Smooth muscle cell (in vitro differentiated cells): ENCODE data around the gene TFE3. TPM values are rescaled to one million over a fixed set of nuclear protein-coding genes. Genes with fewer than 3 reads are reported as not detected.

Source experiments
- DNase-seq: peaks from one replicate; lab custom pipeline; 2025; ENCODE audit not compliant: unreplicated experiment; lab: John Stamatoyannopoulos, UW
- H2AFZ ChIP-seq: fragments of 200-600 bp; sonication (generic); 2 replicates; pipeline ENCODE4 v1.6.0; 2016; ENCODE audit warnings: antibody characterized with exemption, low read depth, mild to moderate bottlenecking
- H3F3A ChIP-seq: fragments of 200-600 bp; sonication (generic); 2 replicates; pipeline ENCODE4 v1.6.0; 2017; ENCODE audit warnings: antibody characterized with exemption, low read depth
- H3K27ac ChIP-seq: fragments of 200-600 bp; sonication (generic); 2 replicates; pipeline ENCODE4 v1.5.1; 2016; ENCODE audit warnings: low read depth, mild to moderate bottlenecking
- H3K27me3 ChIP-seq: fragments of 200-600 bp; sonication (generic); 2 replicates; pipeline ENCODE4 v1.6.1; 2016; ENCODE audit warnings: low read depth, mild to moderate bottlenecking
- H3K36me3 ChIP-seq: fragments of 200-600 bp; sonication (generic); 2 replicates; pipeline ENCODE4 v1.5.1; 2016; ENCODE audit warnings: low read depth
- H3K4me1 ChIP-seq: fragments of 200-600 bp; sonication (generic); 2 replicates; pipeline ENCODE4 v1.5.1; 2016; ENCODE audit warnings: low read depth
- H3K4me2 ChIP-seq: fragments of 200-600 bp; sonication (generic); 2 replicates; pipeline ENCODE4 v1.6.0; 2016; ENCODE audit warnings: mild to moderate bottlenecking
- H3K4me3 ChIP-seq: fragments of 200-600 bp; sonication (generic); 2 replicates; pipeline ENCODE4 v1.5.1; 2016; ENCODE audit warnings: mild to moderate bottlenecking
- H3K79me2 ChIP-seq: fragments of 200-600 bp; sonication (generic); 2 replicates; pipeline ENCODE4 v1.6.0; 2016; ENCODE audit warnings: low read depth, mild to moderate bottlenecking
- H3K9ac ChIP-seq: fragments of 200-600 bp; sonication (generic); 2 replicates; pipeline ENCODE4 v1.6.0; 2016; ENCODE audit warnings: low read depth
- H3K9me3 ChIP-seq: fragments of 200-600 bp; sonication (generic); replicated peaks from 2 replicates; pipeline ENCODE4 v1.5.1; 2016; ENCODE audit warnings: low read depth
- H4K20me1 ChIP-seq: fragments of 200-600 bp; sonication (generic); 2 replicates; pipeline ENCODE4 v1.6.0; 2016; ENCODE audit warnings: low read depth
- WGBS: methylation state at CpG from one replicate; pipeline ENCODE4 v1.1.7; 2016; ENCODE audit warnings: low lambda C conversion rate; 5-methylcytosine and 5-hydroxymethylcytosine counted together
- polyA plus RNA-seq: library from polyadenylated mRNA; unstranded; fragments of >200 nt; fragmentation: Nextera tagmentation; extraction: Ambion mirVana; gene quantifications from 2 replicates; pipeline ENCODE4 v1.2.1, GENCODE V29; 2016
- total RNA-seq: library from RNA; depleted of rRNA; stranded (reverse); fragments of >200 nt; gene quantifications from 2 replicates; pipeline ENCODE4 v1.2.3, GENCODE V29; 2014
- TF ChIP-seq, protein P1 (sequence below): fragments of 200-600 bp; sonication (generic); IDR thresholded peaks from 2 replicates; pipeline ENCODE4 v1.5.1; 2017; ENCODE audit warnings: borderline replicate concordance, mild to moderate bottlenecking, antibody characterized with exemption; ENCODE audit not compliant: insufficient read depth, poor library complexity, severe bottlenecking

Gene TFE3
- total and polyA plus RNA-seq, 2 experiments from 2014 or later: 23.6 to 35.2 TPM

GRCh38 chrX:49037883-49038475 is 5.2 kb downstream of the TFE3 start:
- Histone ChIP-seq H3K27ac (peak overlapping the region; percentile 98), H3K9ac (no peak overlapping the region), H3K36me3 (no peaks in the 10 kb centered on the region), H4K20me1 (no peaks in the 10 kb centered on the region), H3K4me2 (no peak overlapping the region), H3K4me3 (no peak overlapping the region), H3K9me3 (no peaks in the 10 kb centered on the region), H2AFZ (no peak overlapping the region), H3K79me2 (peaks cover 30% of the 10 kb centered on the region), H3F3A (peaks cover 9% of the 10 kb centered on the region), H3K27me3 (no peaks in the 10 kb centered on the region), H3K4me1 (peaks cover 15% of the 10 kb centered on the region)
- TF ChIP-seq, protein P1, sequence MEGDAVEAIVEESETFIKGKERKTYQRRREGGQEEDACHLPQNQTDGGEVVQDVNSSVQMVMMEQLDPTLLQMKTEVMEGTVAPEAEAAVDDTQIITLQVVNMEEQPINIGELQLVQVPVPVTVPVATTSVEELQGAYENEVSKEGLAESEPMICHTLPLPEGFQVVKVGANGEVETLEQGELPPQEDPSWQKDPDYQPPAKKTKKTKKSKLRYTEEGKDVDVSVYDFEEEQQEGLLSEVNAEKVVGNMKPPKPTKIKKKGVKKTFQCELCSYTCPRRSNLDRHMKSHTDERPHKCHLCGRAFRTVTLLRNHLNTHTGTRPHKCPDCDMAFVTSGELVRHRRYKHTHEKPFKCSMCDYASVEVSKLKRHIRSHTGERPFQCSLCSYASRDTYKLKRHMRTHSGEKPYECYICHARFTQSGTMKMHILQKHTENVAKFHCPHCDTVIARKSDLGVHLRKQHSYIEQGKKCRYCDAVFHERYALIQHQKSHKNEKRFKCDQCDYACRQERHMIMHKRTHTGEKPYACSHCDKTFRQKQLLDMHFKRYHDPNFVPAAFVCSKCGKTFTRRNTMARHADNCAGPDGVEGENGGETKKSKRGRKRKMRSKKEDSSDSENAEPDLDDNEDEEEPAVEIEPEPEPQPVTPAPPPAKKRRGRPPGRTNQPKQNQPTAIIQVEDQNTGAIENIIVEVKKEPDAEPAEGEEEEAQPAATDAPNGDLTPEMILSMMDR: no peak
- no peak for DNase-seq
- WGBS: 88% methylated on average over 15 of the region's 15 CpGs

DNA sequence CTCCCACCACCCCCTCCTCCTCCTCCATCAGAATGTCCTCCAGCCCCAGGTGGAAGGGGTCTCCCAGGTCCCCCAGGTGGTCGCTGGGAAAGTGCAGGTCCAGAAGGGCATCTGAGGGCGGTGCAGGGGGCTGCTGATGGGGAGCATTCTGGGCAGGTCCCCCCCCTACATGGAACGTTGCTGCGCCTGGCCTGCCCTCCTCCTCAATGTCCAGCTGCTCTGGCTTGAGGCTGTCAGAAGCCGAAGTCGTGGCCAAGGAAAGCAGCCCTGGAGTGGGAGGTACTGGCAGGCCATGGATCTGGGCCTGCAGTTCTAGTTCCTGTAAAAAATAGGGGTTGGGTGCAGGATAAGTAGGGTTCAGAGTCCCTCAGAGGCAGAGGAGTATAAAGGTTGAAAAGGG is 12.9 kb downstream of the TFE3 start:
- no peaks in the 10 kb centered on the region for H3F3A ChIP-seq
- TF ChIP-seq, protein P1: no peak

GRCh38 chrX:49029876-49030275 is 13.3 kb downstream of the TFE3 start:
- no peaks in the 10 kb centered on the region for H3K27me3 ChIP-seq
- no peak overlapping the region for H3K27ac ChIP-seq
- H2AFZ ChIP-seq: no peak overlapping the region
- DNase-seq: no peak
- H3K9ac ChIP-seq: no peak overlapping the region
- no peaks in the 10 kb centered on the region for H3K36me3 ChIP-seq
- TF ChIP-seq, protein P1: no peak
- no peaks in the 10 kb centered on the region for H3F3A ChIP-seq
- H3K9me3 ChIP-seq: no peaks in the 10 kb centered on the region
- H3K4me2 ChIP-seq: no peak overlapping the region
- H4K20me1 ChIP-seq: no peaks in the 10 kb centered on the region
- 89% methylated on average over 6 of the region's 6 CpGs for WGBS
- no peaks in the 10 kb centered on the region for H3K4me1 ChIP-seq
- no peaks in the 10 kb centered on the region for H3K79me2 ChIP-seq
- no peak overlapping the region for H3K4me3 ChIP-seq

More for the DNA sequence above, 12.9 kb downstream of the TFE3 start:
- DNase-seq: no peak
- H3K36me3 ChIP-seq: no peaks in the 10 kb centered on the region
- no peak overlapping the region for H3K4me2 ChIP-seq
- no peaks in the 10 kb centered on the region for H3K27me3 ChIP-seq
- H3K27ac ChIP-seq: no peak overlapping the region
- H3K4me3 ChIP-seq: no peak overlapping the region
- H3K4me1 ChIP-seq: no peaks in the 10 kb centered on the region
- H2AFZ ChIP-seq: no peak overlapping the region
- no peaks in the 10 kb centered on the region for H3K79me2 ChIP-seq
- WGBS: 92% methylated on average over 6 of the region's 6 CpGs
- no peak overlapping the region for H3K9ac ChIP-seq
- no peaks in the 10 kb centered on the region for H3K9me3 ChIP-seq
- H4K20me1 ChIP-seq: no peaks in the 10 kb centered on the region
